Hematopoietic multipotent progenitor cell treated with erythropoietin and hydrocortisone succinate and interleukin-3 and kit ligand, for 17 days (in vitro differentiated cells): ENCODE data around the gene SIN3B.

Experiments used
- DNase-seq: peaks from one replicate; pipeline ENCODE4 v3.0.0-alpha.2; 2015; ENCODE audit warnings: low spot score

SIN3B gene

GRCh38 chr19:16824658-16825311, 4.4 kb upstream of the SIN3B start:
- no peak for DNase-seq

GRCh38 chr19:16825312-16826052, 3.7 kb upstream of the SIN3B start:
- DNase-seq = no peak

GRCh38 chr19:16829822-16830289, 658 bp downstream of the SIN3B start:
- no peak for DNase-seq

- no peak for DNase-seq
Measured at GRCh38 chr19:16830679-16831078, 1.5 kb downstream of the SIN3B start.

GRCh38 chr19:16831531-16831930, 2.3 kb downstream of the SIN3B start:
- DNase-seq = no peak

- DNase-seq = no peak
Measured at GRCh38 chr19:16834747-16835146, 5.5 kb downstream of the SIN3B start.

- DNase-seq = peak; percentile 19
Measured at GRCh38 chr19:16836115-16837034, 7.2 kb downstream of the SIN3B start.

GRCh38 chr19:16837035-16837362, 7.8 kb downstream of the SIN3B start:
- DNase-seq = no peak

GRCh38 chr19:16841391-16841926, 12.3 kb downstream of the SIN3B start:
- DNase-seq = no peak

GRCh38 chr19:16846901-16847300, 17.7 kb downstream of the SIN3B start:
- no peak for DNase-seq

- DNase-seq = no peak
Measured at GRCh38 chr19:16847430-16847829, 18.2 kb downstream of the SIN3B start.

- DNase-seq = no peak
Measured at GRCh38 chr19:16849168-16849567, 20.0 kb downstream of the SIN3B start.

GRCh38 chr19:16850133-16850532, 20.9 kb downstream of the SIN3B start:
- DNase-seq = no peak

GRCh38 chr19:16851031-16851712, 22.0 kb downstream of the SIN3B start:
- no peak for DNase-seq

- DNase-seq = no peak
Measured at GRCh38 chr19:16853066-16853465, 23.9 kb downstream of the SIN3B start.

GRCh38 chr19:16856091-16856490, 26.9 kb downstream of the SIN3B start:
- DNase-seq = no peak

GRCh38 chr19:16859626-16860025, 30.4 kb downstream of the SIN3B start:
- no peak for DNase-seq

GRCh38 chr19:16860118-16860517, 30.9 kb downstream of the SIN3B start:
- DNase-seq = no peak

- no peak for DNase-seq
Measured at GRCh38 chr19:16861011-16861410, 31.8 kb downstream of the SIN3B start.

- DNase-seq = no peak
Measured at GRCh38 chr19:16861834-16862233, 32.6 kb downstream of the SIN3B start.

- no peak for DNase-seq
Measured at GRCh38 chr19:16862826-16863415, 33.7 kb downstream of the SIN3B start.
